Measurements from ENCODE around the gene LDB2.

- TF ChIP-seq, protein P1, sequence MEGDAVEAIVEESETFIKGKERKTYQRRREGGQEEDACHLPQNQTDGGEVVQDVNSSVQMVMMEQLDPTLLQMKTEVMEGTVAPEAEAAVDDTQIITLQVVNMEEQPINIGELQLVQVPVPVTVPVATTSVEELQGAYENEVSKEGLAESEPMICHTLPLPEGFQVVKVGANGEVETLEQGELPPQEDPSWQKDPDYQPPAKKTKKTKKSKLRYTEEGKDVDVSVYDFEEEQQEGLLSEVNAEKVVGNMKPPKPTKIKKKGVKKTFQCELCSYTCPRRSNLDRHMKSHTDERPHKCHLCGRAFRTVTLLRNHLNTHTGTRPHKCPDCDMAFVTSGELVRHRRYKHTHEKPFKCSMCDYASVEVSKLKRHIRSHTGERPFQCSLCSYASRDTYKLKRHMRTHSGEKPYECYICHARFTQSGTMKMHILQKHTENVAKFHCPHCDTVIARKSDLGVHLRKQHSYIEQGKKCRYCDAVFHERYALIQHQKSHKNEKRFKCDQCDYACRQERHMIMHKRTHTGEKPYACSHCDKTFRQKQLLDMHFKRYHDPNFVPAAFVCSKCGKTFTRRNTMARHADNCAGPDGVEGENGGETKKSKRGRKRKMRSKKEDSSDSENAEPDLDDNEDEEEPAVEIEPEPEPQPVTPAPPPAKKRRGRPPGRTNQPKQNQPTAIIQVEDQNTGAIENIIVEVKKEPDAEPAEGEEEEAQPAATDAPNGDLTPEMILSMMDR (conservative IDR thresholded peaks at IDR 0.05; ENCODE audit: low read length): no peak
- no peak for TF ChIP-seq EZH2phosphoT487 (IDR thresholded peaks at IDR 0.05; ENCODE audit: borderline replicate concordance, low read depth, low read length)
These were observed 31.5 kb downstream of the LDB2 start for GRCh38 chr4:16866974-16867373.
